HepG2 (cell line): ENCODE measurements around the gene BATF2. TPM values are rescaled to one million over a fixed set of nuclear protein-coding genes. Genes with fewer than 3 reads are reported as not detected.

ENCODE experiments used
- ATF7-NPFF ChIP-seq: sonication (generic); formaldehyde crosslinking; IDR thresholded peaks from 2 replicates; pipeline ENCODE4 v1.8.1; 2023; ENCODE audit warnings: mild to moderate bottlenecking, low read depth, missing genetic modification reagents, moderate library complexity
- EEA1 ChIP-seq: sonication (generic); formaldehyde crosslinking; IDR thresholded peaks from 2 replicates; pipeline ENCODE4 v1.5.1; 2020; ENCODE audit warnings: mild to moderate bottlenecking, missing genetic modification reagents, borderline replicate concordance
- IKZF1 ChIP-seq: fragments of 450-650 bp; IDR thresholded peaks from 2 replicates; pipeline ENCODE4 v1.7.1; 2016
- MTA1 ChIP-seq: sonication (generic); formaldehyde crosslinking; IDR thresholded peaks from 2 replicates; pipeline ENCODE4 v1.4.0; 2020; ENCODE audit warnings: missing genetic modification reagents, mild to moderate bottlenecking, borderline replicate concordance
- PPARG ChIP-seq: conservative IDR thresholded peaks from 2 replicates; pipeline ENCODE4 v1.6.1; 2016; ENCODE audit warnings: missing biosample characterization, missing genetic modification reagents
- PRDM4 ChIP-seq: sonication (generic); formaldehyde crosslinking; IDR thresholded peaks from 2 replicates; pipeline ENCODE4 v1.9.0; 2021; ENCODE audit warnings: missing genetic modification reagents, borderline replicate concordance
- RAD21 ChIP-seq: fragments of 450-650 bp; formaldehyde crosslinking; IDR thresholded peaks from 2 replicates; pipeline ENCODE4 v1.5.0; 2020; ENCODE audit warnings: mild to moderate bottlenecking
- SMAD9 ChIP-seq: sonication (generic); formaldehyde crosslinking; IDR thresholded peaks from 2 replicates; pipeline ENCODE4 v1.5.1; 2020; ENCODE audit warnings: mild to moderate bottlenecking, missing genetic modification reagents
- SRY ChIP-seq: sonication (generic); formaldehyde crosslinking; IDR thresholded peaks from 2 replicates; pipeline ENCODE4 v1.8.0; 2022; ENCODE audit warnings: mild to moderate bottlenecking, missing genetic modification reagents
- TRIM24 ChIP-seq: sonication (generic); formaldehyde crosslinking; IDR thresholded peaks from 2 replicates; pipeline ENCODE4 v1.8.0; 2022; ENCODE audit warnings: mild to moderate bottlenecking, missing genetic modification reagents
- TSC22D2 ChIP-seq: sonication (generic); formaldehyde crosslinking; IDR thresholded peaks from 2 replicates; pipeline ENCODE4 v1.5.1; 2020; ENCODE audit warnings: missing genetic modification reagents, mild to moderate bottlenecking, borderline replicate concordance
- ZNF263 ChIP-seq: sonication (generic); formaldehyde crosslinking; IDR thresholded peaks from 2 replicates; pipeline ENCODE4 v1.4.0; 2020; ENCODE audit warnings: missing genetic modification reagents
- ZNF274 ChIP-seq: sonication (generic); formaldehyde crosslinking; IDR thresholded peaks from 2 replicates; pipeline ENCODE4 v1.5.1; 2020; ENCODE audit warnings: mild to moderate bottlenecking, missing genetic modification reagents
- ZNF331 ChIP-seq: sonication (generic); formaldehyde crosslinking; IDR thresholded peaks from 2 replicates; pipeline ENCODE4 v1.4.0; 2020; ENCODE audit warnings: missing genetic modification reagents
- ZNF501 ChIP-seq: sonication (generic); formaldehyde crosslinking; IDR thresholded peaks from 2 replicates; pipeline ENCODE4 v1.5.1; 2020; ENCODE audit warnings: mild to moderate bottlenecking, moderate library complexity, missing genetic modification reagents
- ZNF724P ChIP-seq: sonication (generic); formaldehyde crosslinking; IDR thresholded peaks from 2 replicates; pipeline ENCODE4 v1.8.0; 2022; ENCODE audit warnings: missing genetic modification reagents, borderline replicate concordance
- ZNF850 ChIP-seq: sonication (generic); formaldehyde crosslinking; conservative IDR thresholded peaks from 2 replicates; pipeline ENCODE4 v1.9.0; 2021; ENCODE audit warnings: mild to moderate bottlenecking, missing genetic modification reagents
- ZNF878 ChIP-seq: sonication (generic); formaldehyde crosslinking; IDR thresholded peaks from 2 replicates; pipeline ENCODE4 v1.8.1; 2023; ENCODE audit warnings: mild to moderate bottlenecking, missing genetic modification reagents, moderate library complexity
- ZSCAN22 ChIP-seq: sonication (generic); formaldehyde crosslinking; IDR thresholded peaks from 2 replicates; pipeline ENCODE4 v1.4.0; 2020; ENCODE audit warnings: mild to moderate bottlenecking, missing genetic modification reagents
- polyA plus RNA-seq, 8 experiments: library from polyadenylated mRNA; depleted of rRNA in 3 of 8; stranded (reverse) in 7 of 8; unstranded in 1 of 8; fragments of >200 nt; fragmentation: Illumina TruSeq in 4 of 8; extraction: Trizol in 4 of 8; gene quantifications; 2 replicates each; pipeline versions ENCODE4 v1.2.1 to v1.2.3, GENCODE V29; 2011 to 2016; ENCODE audit warnings: low read depth in 4 of 8, missing spikeins in 1 of 8, mixed read lengths in 1 of 8; ENCODE audit not compliant: insufficient read depth in 1 of 8
- total RNA-seq, 5 experiments: library from RNA; depleted of rRNA; stranded (reverse); fragments of >200 nt; fragmentation: Illumina TruSeq; extraction: Trizol; gene quantifications; 2 replicates each; pipeline ENCODE4 v1.2.3, GENCODE V29; 2016; ENCODE audit warnings: low read depth in 1 of 5
- TF ChIP-seq, protein P1 (sequence below): IDR thresholded peaks from 2 replicates; pipeline ENCODE4 v1.6.1; 2016; ENCODE audit warnings: control low read depth

The BATF2 gene
- total and polyA plus RNA-seq, 2 of the 13 experiments (the other 11 are each of a cell fraction or from before 2014, with no cell fraction given) = 2.8 to 3.9 TPM

GRCh38 chr11:65027213-65028067 lies 30.7 kb upstream of the BATF2 start, which contains the start of gene SNX15 (continued):
- no peak; the same call in 1 of the 2 replicates for TF ChIP-seq PPARG (CRISPR knock-in tag)
- TF ChIP-seq ZNF724P = no peak
- peak; percentile 48; the same call in 1 of the 2 replicates for TF ChIP-seq ATF7-NPFF (CRISPR knock-in tag)
- no peak; the same call in 1 of the 2 replicates for TF ChIP-seq SMAD9 (CRISPR knock-in tag)
- TF ChIP-seq TRIM24 (CRISPR knock-in tag) = no peak
- TF ChIP-seq, protein P1, sequence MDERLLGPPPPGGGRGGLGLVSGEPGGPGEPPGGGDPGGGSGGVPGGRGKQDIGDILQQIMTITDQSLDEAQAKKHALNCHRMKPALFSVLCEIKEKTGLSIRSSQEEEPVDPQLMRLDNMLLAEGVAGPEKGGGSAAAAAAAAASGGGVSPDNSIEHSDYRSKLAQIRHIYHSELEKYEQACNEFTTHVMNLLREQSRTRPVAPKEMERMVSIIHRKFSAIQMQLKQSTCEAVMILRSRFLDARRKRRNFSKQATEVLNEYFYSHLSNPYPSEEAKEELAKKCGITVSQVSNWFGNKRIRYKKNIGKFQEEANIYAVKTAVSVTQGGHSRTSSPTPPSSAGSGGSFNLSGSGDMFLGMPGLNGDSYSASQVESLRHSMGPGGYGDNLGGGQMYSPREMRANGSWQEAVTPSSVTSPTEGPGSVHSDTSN (CRISPR knock-in tag) = no peak
- peak; percentile 91; the same call in 1 of the 2 replicates for TF ChIP-seq EEA1
- peak; percentile 96 for TF ChIP-seq ZNF501 (CRISPR knock-in tag)
- no peak for TF ChIP-seq ZSCAN22 (CRISPR knock-in tag)
- TF ChIP-seq ZNF263 (CRISPR knock-in tag) = peak; percentile 60; the same call in 1 of the 2 replicates
- TF ChIP-seq ZNF274 (CRISPR knock-in tag) = peak; percentile 85; the same call in 1 of the 2 replicates
- no peak for TF ChIP-seq SRY
- TF ChIP-seq ZNF850 (CRISPR knock-in tag) = no peak
- no peak for TF ChIP-seq PRDM4 (CRISPR knock-in tag)
- peak; percentile 75; the same call in 1 of the 2 replicates for TF ChIP-seq MTA1 (CRISPR knock-in tag)
- TF ChIP-seq TSC22D2 (CRISPR knock-in tag) = 0 out of 2 replicates have a peak, but pooled peaks have one; percentile 29
- peak; percentile 58 for TF ChIP-seq ZNF331 (CRISPR knock-in tag)
- TF ChIP-seq ZNF878 (CRISPR knock-in tag) = 0 out of 2 replicates have a peak, but pooled peaks have one; percentile 23
- TF ChIP-seq IKZF1 = no peak
- peak; percentile 49; the same call in 1 of the 2 replicates for TF ChIP-seq RAD21 (CRISPR knock-in tag)
